ENCODE data around the gene ACACA.
A peak's percentile ranks its signal among the peaks of the same experiment; 100 is the strongest.

The ACACA gene

GRCh38 chr17:37051833-37052232 is 354.8 kb downstream of the ACACA start:
- no peak for TF ChIP-seq ZC3H10 (CRISPR knock-in tag; IDR thresholded peaks at IDR 0.05)
- TF ChIP-seq ARNTL (CRISPR knock-in tag; IDR thresholded peaks at IDR 0.05; ENCODE audit: borderline replicate concordance, low read depth): no peak
- TF ChIP-seq CSRNP3 (CRISPR knock-in tag; IDR thresholded peaks at IDR 0.05): no peak
- TF ChIP-seq ZNF70 (CRISPR knock-in tag; IDR thresholded peaks at IDR 0.05): no peak
- no peak for TF ChIP-seq GLIS3 (CRISPR knock-in tag; IDR thresholded peaks at IDR 0.05)
- TF ChIP-seq POU6F1 (CRISPR knock-in tag; IDR thresholded peaks at IDR 0.05; ENCODE audit: borderline replicate concordance, low read depth): no peak
- ATAC-seq: no peak

GRCh38 chr17:37051381-37051780 is 355.3 kb downstream of the ACACA start:
- no peak for TF ChIP-seq GLIS3 (CRISPR knock-in tag; IDR thresholded peaks at IDR 0.05)
- no peak for TF ChIP-seq ISL1 (CRISPR knock-in tag; IDR thresholded peaks at IDR 0.05)
- TF ChIP-seq BACH2 (CRISPR knock-in tag; IDR thresholded peaks at IDR 0.05; ENCODE audit: borderline replicate concordance): no peak
- no peak for TF ChIP-seq RARB (CRISPR knock-in tag; IDR thresholded peaks at IDR 0.05)
- TF ChIP-seq ZNF565 (CRISPR knock-in tag; conservative IDR thresholded peaks at IDR 0.05; ENCODE audit: low read depth): no peak
- TF ChIP-seq CREB5 (CRISPR knock-in tag; IDR thresholded peaks at IDR 0.05; ENCODE audit: low read depth): no peak
- no peak for TF ChIP-seq SNAI2 (CRISPR knock-in tag; IDR thresholded peaks at IDR 0.05)
- no peak for TF ChIP-seq OSR1 (CRISPR knock-in tag; IDR thresholded peaks at IDR 0.05)
- TF ChIP-seq PPARA (CRISPR knock-in tag; IDR thresholded peaks at IDR 0.05; ENCODE audit: borderline replicate concordance): no peak
- TF ChIP-seq ZFP3 (CRISPR knock-in tag; IDR thresholded peaks at IDR 0.05): no peak
- no peak for TF ChIP-seq TCF4 (CRISPR knock-in tag; IDR thresholded peaks at IDR 0.05; ENCODE audit: borderline replicate concordance)
- ATAC-seq: no peak

- ATAC-seq: peak; percentile 21; the same call in 1 of the 3 replicates
- TF ChIP-seq ZFP3 (CRISPR knock-in tag; IDR thresholded peaks at IDR 0.05) (no peak), ZNF70 (CRISPR knock-in tag; IDR thresholded peaks at IDR 0.05) (no peak), ZNF8 (CRISPR knock-in tag; IDR thresholded peaks at IDR 0.05) (no peak), SNAI2 (CRISPR knock-in tag; IDR thresholded peaks at IDR 0.05) (no peak), BACH2 (CRISPR knock-in tag; IDR thresholded peaks at IDR 0.05; ENCODE audit: borderline replicate concordance) (no peak), GLIS3 (CRISPR knock-in tag; IDR thresholded peaks at IDR 0.05) (no peak), TCF4 (CRISPR knock-in tag; IDR thresholded peaks at IDR 0.05; ENCODE audit: borderline replicate concordance) (no peak), ZC3H10 (CRISPR knock-in tag; IDR thresholded peaks at IDR 0.05) (no peak), RARB (CRISPR knock-in tag; IDR thresholded peaks at IDR 0.05) (no peak), CSDC2 (CRISPR knock-in tag; IDR thresholded peaks at IDR 0.05) (no peak), ESRRG (CRISPR knock-in tag; IDR thresholded peaks at IDR 0.05) (no peak), OSR1 (CRISPR knock-in tag; IDR thresholded peaks at IDR 0.05) (no peak), PATZ1 (CRISPR knock-in tag; IDR thresholded peaks at IDR 0.05; ENCODE audit: borderline replicate concordance) (no peak), CREB5 (CRISPR knock-in tag; IDR thresholded peaks at IDR 0.05; ENCODE audit: low read depth) (no peak), ARNTL (CRISPR knock-in tag; IDR thresholded peaks at IDR 0.05; ENCODE audit: borderline replicate concordance, low read depth) (no peak), ZNF565 (CRISPR knock-in tag; conservative IDR thresholded peaks at IDR 0.05; ENCODE audit: low read depth) (no peak), POU6F1 (CRISPR knock-in tag; IDR thresholded peaks at IDR 0.05; ENCODE audit: borderline replicate concordance, low read depth) (no peak), CSRNP3 (CRISPR knock-in tag; IDR thresholded peaks at IDR 0.05) (no peak)
Observed at GRCh38 chr17:37050920-37051319, 355.7 kb downstream of the ACACA start.
